HG03442 (cell line): ENCODE results near the gene RBFOX1.

ENCODE experiments used
- ATAC-seq: cut with Tn5 transposase; IDR thresholded peaks from one replicate; pipeline ENCODE4 v1.9.1; 2021; ENCODE audit warnings: mild to moderate bottlenecking, moderate library complexity; ENCODE audit not compliant: unreplicated experiment

Gene RBFOX1

GRCh38 chr16:7366993-7367880 is 34.6 kb downstream of the RBFOX1 start:
- no peak for ATAC-seq

GRCh38 chr16:7369204-7369603 is 36.6 kb downstream of the RBFOX1 start:
- no peak for ATAC-seq

- no peak for ATAC-seq
Observed at GRCh38 chr16:7372095-7372494, 39.5 kb downstream of the RBFOX1 start.

- ATAC-seq = no peak
Observed at GRCh38 chr16:7373776-7374175, 41.1 kb downstream of the RBFOX1 start.

GRCh38 chr16:7374614-7375174 is 42.0 kb downstream of the RBFOX1 start:
- ATAC-seq = no peak

GRCh38 chr16:7376227-7376626 is 43.6 kb downstream of the RBFOX1 start:
- no peak for ATAC-seq

- ATAC-seq = no peak
Observed at GRCh38 chr16:7377231-7377630, 44.6 kb downstream of the RBFOX1 start.

- ATAC-seq = no peak
Observed at GRCh38 chr16:7378024-7378695, 45.5 kb downstream of the RBFOX1 start.

- ATAC-seq = no peak
Observed at GRCh38 chr16:7380441-7380840, 47.8 kb downstream of the RBFOX1 start.

GRCh38 chr16:7380911-7381310 is 48.3 kb downstream of the RBFOX1 start:
- ATAC-seq = no peak

GRCh38 chr16:7381671-7382070 is 49.0 kb downstream of the RBFOX1 start:
- ATAC-seq = no peak

- no peak for ATAC-seq
Observed at GRCh38 chr16:7382521-7382920, 49.9 kb downstream of the RBFOX1 start.

GRCh38 chr16:7390974-7391373 is 58.3 kb downstream of the RBFOX1 start:
- no peak for ATAC-seq

- no peak for ATAC-seq
Observed at GRCh38 chr16:7391694-7392093, 59.0 kb downstream of the RBFOX1 start.

- no peak for ATAC-seq
Observed at GRCh38 chr16:7392206-7392605, 59.6 kb downstream of the RBFOX1 start.

GRCh38 chr16:7393680-7394079 is 61.0 kb downstream of the RBFOX1 start:
- no peak for ATAC-seq

GRCh38 chr16:7394720-7395336 is 62.2 kb downstream of the RBFOX1 start:
- ATAC-seq = no peak

- ATAC-seq = no peak
Observed at GRCh38 chr16:7397901-7398300, 65.3 kb downstream of the RBFOX1 start.

- ATAC-seq = no peak
Observed at GRCh38 chr16:7398536-7398935, 65.9 kb downstream of the RBFOX1 start.

GRCh38 chr16:7399296-7399695 is 66.7 kb downstream of the RBFOX1 start:
- no peak for ATAC-seq

GRCh38 chr16:7400117-7400890 is 67.7 kb downstream of the RBFOX1 start:
- ATAC-seq = no peak
